Fibroblast of skin of abdomen (primary cell): ENCODE results near the gene PDE7B.
A peak's percentile ranks its signal among the peaks of the same experiment; 100 is the strongest.
"Not testable (repeated sequence)": the region's sequence is repeated elsewhere in the genome, so short reads cannot be mapped to it uniquely, and the experiment has no call there.

Experiments used
- DNase-seq: peaks from one replicate; pipeline ENCODE4 v3.0.0-alpha.2; 2013

The PDE7B gene

GRCh38 chr6:136114661-136115060, 263.2 kb downstream of the PDE7B start:
- no peak for DNase-seq

DNA sequence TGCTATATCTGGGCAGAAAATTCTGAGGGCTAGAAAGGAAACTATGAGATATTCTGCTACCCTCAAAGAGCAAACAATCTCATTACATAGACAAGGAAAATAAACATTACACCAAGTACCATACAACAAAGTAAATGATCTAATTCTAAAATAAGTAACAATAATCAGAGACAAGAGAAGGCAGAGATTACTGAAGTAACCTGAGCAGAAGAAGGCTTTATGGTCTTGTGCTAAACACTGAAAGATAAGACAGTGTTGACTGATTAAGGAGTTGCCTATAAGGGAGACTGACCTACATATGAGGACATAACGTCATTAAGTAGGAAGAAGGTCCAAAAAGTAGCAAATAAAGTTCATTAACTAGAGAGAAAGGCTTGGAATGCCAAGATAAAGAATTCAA, 264.4 kb downstream of the PDE7B start:
- DNase-seq, result no peak

DNA sequence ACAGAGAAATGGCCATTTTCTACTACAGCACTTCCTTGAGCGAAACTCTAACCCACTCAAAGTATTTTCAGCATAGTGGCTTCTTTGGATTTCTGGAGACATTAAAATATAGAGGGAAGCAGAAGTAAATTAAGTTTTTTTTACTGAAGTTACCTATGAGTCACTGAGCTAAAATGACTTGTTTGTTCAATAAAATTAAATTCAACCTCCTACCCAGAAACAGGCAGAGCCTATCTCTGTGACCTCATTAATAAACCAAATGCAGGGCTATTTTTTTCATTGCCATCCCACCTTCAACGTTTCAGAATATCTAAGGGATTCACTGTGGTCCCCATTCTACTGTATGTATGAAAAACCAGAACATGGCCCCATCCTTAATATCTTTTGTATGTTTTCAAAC, 265.6 kb downstream of the PDE7B start:
- no peak for DNase-seq

DNA sequence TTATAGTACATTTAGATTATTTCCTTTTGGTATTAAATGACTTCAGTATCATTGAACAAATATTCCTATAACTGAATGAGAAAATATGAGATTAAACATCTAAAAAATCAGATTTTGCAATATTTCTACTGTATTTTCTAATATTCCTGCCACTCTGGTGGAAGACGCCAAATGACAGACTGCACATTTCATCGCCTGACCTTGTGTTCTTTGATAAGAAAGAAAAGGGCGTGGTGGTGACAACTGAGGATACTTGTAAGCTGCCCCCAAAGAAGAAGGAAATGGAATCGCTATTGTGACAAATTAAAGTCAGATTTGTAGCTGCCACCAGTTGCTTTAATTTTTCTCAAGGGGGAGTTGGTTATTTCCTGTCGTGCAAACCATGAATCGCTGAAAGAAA, 267.3 kb downstream of the PDE7B start:
- DNase-seq, result no peak

- peak; percentile 70 for DNase-seq
Observed at GRCh38 chr6:136123468-136123867, 272.0 kb downstream of the PDE7B start.

- DNase-seq, result no peak
Observed at GRCh38 chr6:136125585-136125984, 274.1 kb downstream of the PDE7B start.

DNA sequence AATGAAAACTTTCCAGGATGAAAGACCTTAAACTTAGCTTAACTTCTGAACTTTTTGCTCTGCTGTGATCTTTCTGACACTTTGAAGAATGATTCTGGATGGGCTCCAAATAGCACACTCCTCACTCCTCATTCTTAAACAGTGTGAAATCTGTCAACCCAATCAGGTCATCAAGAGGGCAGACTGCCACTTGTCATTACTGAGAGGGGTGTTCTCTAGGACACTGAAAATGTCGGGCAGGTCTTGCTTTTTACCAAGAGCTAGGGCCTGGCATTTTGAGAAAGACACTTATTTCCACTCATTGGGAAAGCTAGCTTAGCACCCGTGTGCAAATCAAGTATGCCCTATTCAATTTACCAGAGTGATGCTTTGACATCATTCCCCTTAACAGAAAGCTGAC, 276.4 kb downstream of the PDE7B start:
- no peak for DNase-seq

DNA sequence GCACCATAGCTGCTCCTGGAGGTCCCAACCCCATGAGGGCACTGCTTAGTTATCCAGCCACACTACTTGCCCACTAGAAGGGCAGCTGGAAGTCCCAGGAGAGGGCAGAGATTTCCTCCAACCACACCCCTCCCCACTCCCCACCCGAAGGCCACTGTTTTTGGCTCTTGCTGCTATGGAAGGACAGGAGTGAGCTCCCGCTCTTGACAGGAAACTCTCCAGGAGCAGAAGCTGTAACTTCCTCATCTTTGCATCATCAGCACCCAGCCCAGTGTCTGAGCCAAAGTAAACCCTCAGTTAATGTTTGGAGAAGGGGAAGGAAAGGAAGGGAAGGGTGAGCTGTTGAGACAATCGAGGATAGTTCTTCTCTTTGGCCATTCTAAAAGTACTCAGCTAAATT, 277.9 kb downstream of the PDE7B start:
- DNase-seq, result no peak

DNA sequence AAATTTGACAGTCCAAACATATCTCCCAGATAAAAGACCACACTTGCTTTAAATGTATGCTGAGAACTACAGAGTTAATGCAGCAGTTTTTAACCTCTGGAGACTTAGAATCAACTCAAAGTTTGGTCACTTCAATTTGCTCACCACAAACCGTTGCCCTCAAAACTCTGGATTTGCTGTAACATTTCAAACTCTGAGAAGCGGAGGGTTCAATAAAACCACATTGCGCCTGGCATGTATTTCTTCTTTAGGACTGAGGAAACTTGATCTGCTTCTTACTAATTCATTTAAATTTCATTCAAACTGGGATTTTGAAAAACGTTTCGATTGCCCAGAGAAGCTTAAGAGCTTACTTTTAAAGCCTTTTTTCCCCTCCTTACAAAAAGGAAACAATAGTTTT, 282.8 kb downstream of the PDE7B start:
- no peak for DNase-seq

DNA sequence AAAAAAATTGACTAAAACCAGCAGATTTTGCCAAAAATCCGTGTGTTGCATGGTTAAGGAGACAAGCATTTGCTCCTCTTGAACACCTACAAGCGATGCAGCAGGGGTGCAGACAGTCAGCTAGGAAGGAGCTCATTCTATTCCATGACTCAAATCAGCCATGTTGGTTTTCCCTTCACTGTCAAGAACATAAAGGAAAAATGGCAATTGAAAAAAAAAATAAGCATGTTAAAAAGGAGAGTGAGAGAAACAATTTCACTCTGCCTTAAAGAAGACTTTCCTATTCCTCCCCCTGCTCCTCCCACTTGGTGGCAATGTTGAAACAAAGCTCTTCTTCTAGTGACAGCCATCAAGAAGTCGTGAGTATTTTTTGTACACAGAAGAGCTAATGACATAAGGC, 283.2 kb downstream of the PDE7B start:
- DNase-seq, result no peak

DNA sequence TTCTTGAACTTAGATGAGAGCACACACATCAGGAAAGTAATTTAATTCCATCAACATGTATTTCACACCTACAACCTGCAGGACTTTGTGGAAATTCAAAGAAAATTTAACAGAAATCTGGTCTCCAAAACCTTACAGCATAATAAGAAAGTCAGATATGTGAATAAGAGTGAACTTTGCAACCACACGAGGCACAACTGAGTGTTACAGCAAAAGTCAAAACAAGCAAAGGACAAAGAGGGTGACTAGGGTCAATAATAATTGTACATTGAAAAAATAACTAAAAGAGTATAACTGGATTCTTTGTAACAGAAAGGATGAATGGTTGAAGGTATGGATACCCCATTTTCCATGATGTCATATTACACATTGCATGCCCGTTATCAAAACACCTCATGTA, 284.8 kb downstream of the PDE7B start:
- DNase-seq, result no peak

GRCh38 chr6:136137008-136137692, 285.6 kb downstream of the PDE7B start:
- DNase-seq, result no peak

DNA sequence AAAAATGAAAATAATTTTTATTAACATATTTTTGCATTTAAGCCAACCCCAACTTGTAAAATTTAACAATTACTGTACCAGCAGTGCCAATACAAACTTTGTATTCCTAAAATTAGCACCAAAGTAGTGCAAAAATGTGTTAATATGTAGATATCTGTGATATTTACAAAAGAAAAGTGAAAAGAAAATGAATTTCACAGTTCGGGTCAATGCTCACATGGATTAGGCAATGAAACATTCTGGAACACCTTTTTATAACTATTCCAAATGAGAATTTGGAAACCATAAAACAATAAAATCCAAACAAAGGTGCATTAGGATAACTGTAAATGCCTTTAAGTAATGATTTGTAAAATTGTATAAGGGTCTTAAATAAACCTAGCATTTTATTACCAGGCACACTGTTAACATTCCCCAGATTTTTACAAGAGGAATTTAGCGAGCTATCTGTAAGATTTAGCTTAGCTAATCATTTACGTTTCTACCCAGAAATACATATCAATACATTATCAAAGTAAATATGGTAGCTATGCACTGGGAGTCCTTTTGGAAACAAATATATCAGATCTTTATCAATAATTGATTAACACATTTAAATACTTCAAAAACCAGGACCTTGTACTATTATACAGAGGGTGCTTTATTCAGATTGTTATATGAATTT, 286.4 kb downstream of the PDE7B start:
- no peak for DNase-seq

- not testable (repeated sequence) for DNase-seq
Observed at GRCh38 chr6:136139111-136139510, 287.6 kb downstream of the PDE7B start.

GRCh38 chr6:136144251-136145023, 292.9 kb downstream of the PDE7B start:
- DNase-seq, result peak; percentile 51

DNA sequence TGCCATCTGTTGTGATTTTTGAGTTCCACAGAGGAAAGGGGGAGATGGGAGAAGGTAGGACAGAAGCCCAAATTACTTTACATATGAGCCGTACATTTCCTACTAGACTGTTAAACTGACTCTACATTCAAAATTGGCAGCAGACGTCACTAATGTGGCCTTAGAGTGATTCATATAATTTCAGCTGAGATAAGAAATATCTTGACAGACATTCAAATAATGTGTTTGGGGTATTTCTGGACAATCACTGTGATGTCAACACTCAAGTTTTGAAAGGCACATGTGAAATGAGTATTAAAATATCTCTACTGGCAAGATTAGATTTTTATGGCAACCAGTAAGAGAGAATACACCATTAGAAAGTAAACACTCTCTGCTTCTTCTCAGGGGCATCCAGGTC, 294.6 kb downstream of the PDE7B start:
- DNase-seq, result peak; percentile 10

DNA sequence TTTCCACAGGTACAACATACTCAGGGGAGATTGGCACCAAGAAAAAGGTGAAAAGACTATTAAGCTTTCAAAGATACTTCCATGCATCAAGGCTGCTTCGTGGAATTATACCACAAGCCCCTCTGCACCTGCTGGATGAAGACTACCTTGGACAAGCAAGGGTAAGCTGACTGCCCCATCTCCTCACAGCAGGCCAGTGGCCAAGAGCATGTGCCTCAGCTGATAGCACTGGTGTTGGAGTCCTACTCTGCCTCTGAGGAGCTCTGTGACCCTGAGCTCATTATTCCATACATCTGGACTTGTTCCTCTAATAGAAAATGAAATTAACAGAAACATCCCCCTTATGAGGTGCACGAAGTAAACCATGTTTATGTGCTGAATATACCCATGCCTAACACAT, 295.8 kb downstream of the PDE7B start:
- DNase-seq, result no peak

DNA sequence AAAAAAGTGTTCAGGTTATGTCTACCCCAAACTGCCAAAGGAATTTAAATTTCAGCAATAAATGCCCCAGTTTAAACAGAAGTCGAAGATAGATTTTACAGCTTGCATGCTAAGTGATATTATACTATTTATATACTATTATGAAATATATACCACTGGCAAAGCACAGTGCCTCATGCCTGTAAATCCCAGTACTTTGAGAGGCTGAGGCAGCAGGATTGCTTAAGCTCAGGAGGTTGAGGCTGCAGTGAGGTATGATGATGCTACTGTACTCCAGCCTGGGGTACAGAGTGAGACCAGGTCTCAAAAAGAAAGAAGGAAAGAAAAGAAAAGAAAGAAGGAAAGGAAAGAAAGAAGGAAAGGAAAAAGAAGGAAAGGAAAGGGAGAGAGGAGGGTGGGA, 296.6 kb downstream of the PDE7B start:
- no peak for DNase-seq

DNA sequence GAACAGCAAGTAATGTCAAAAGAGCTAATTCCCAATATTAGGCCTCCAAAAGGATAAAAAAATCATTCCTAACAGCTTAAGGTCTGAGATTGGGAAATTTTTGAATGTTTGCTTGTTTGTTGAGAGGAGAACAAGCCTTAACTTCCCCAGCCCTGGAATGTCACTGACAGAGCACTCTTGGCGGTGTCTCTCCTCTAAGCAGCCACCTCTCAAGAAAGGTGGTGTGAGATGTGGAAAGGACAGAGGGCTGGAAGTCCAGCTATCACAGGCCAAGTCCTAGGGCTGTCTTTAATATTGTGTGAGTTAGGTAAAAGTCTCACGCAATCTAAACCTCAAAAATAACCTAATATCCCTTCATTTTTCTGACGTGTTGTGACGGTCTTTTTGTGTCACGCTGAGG, 297.0 kb downstream of the PDE7B start:
- no peak for DNase-seq

DNA sequence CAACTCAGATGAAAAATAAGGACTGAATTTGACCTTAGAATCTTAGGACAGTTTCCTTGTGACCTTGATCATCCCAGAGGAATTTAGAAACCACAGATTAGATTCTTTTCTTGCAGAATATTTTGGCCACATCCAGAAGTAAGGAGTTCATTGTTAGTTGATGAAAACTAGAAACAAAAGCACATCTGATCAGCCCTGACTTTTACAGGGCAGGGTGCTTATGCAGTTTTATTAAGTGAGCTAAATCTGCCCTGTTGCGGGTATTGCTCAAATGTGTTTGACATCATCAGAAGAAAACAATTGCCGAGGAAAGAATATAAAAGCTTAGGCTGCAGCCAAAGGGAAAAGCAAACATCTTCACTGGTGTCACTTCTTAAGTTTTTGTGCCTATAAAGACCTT, 297.8 kb downstream of the PDE7B start:
- peak; percentile 5 for DNase-seq

DNA sequence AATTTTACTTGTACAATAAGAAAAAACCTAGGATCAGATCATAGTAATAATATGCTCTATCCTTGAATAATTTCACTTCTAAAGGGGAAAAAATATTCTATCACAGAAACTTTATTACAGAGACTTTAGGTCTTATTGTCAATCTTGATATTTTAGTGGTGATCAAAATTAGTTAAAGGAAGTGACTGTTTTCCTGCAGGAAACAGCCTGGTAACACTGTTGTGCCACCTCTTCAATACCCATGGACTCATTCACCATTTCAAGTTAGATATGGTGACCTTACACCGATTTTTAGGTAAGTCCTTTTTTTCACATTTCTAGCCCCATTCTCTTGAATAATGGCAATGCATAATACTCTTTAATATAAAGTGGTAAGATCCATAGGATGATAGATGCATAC, 299.5 kb downstream of the PDE7B start:
- no peak for DNase-seq

DNA sequence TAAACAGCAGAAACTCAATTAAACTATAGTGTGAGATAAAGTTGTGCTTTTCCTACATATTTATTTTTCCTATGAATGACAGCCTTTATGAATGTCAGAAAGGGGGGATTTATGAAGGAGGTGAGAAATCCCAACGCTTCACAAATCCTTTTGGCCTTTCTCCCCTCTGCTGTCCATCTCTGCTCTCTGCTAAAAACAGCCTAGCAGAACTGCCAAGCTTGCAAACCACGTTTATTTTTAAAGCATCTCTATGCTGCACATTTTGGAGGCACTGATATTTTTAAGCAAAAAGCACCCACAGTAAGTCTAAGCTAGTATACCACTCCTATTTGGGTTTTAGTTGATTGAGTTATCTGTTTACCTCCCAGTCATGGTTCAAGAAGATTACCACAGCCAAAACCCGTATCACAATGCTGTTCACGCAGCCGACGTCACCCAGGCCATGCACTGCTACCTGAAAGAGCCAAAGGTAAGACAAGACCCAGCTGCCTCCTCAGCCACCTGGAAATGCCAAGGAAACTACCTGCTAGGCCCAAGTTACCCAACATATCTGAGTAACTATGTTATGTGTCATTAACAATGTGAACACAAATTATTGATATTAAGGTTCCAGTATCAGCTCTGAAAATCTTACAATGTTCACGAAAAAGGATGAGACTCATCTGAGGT, 302.3 kb downstream of the PDE7B start:
- no peak for DNase-seq

DNA sequence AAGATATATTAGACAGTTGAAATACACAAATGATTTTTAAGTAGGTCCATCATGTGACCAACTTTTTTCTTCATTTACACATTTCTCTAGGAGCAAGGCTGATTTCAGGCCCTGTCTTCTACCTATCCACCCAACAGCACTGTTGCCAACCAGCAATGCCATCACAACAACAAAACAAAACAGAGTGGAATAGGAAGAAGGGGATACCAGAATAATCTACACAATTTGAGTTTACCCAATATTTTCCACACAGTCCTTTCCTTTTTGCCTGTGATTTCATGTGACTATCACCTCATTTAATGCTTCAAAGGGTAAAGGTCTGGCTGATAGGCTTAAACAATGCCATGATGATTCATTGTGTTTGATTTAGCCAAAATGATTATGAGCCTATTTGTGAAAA, 303.7 kb downstream of the PDE7B start:
- DNase-seq, result no peak
